ENCODE results near the gene TWF1. TPM values are rescaled to one million over a fixed set of nuclear protein-coding genes. Genes with fewer than 3 reads are reported as not detected.
A peak's percentile ranks its signal among the peaks of the same experiment; 100 is the strongest.

The TWF1 gene
- total and polyA plus RNA-seq, 9 of the 15 experiments (the other 6 are each of a cell fraction or from before 2014, with no cell fraction given): 10.3 to 29.4 (median 23.4) TPM

DNA sequence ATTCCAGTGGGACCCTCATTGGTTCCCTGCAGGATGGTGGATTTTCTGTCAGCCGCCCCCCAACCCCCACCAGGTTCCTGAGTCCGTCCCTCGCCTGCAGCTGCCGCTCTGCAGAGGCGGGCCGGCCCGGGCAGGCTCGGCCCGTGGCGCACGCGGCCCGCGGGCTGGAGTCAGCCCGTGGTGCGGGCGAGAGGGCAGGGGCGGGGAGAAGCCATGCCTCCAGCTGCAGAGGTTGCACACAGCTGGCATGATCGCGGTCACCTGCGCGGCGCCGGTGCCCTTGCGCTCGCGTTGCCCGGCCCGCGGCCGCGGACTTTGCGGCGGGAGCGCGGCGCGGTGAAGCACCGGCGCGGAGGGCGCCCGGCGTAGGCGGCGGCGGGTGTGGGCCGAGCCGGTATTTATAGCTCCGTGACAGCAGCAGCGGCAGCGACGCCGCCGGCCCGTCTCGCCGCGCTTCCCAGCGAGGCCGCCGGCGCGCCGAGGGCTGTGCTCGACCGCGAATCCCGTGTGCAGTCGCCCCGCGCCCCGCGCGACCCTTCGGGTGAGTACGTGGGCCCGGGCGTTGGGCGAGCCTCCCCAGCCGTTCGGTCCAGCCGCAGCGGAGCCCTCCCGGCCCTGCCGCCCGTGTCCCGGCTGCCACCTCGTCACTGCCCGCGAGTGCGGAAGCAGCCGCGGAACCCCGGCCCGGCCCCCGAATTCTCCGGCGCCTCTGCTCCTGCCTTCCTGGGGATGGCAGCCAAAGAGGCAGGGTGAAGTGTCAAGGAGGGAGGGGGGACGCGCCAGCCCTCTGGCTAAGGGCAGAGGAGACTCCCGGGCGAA, 29.7 kb upstream of the TWF1 start, which contains the start of gene TMEM117 (continued):
- TF ChIP-seq, protein P1, sequence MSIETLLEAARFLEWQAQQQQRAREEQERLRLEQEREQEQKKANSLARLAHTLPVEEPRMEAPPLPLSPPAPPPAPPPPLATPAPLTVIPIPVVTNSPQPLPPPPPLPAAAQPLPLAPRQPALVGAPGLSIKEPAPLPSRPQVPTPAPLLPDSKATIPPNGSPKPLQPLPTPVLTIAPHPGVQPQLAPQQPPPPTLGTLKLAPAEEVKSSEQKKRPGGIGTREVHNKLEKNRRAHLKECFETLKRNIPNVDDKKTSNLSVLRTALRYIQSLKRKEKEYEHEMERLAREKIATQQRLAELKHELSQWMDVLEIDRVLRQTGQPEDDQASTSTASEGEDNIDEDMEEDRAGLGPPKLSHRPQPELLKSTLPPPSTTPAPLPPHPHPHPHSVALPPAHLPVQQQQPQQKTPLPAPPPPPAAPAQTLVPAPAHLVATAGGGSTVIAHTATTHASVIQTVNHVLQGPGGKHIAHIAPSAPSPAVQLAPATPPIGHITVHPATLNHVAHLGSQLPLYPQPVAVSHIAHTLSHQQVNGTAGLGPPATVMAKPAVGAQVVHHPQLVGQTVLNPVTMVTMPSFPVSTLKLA (conservative IDR thresholded peaks at IDR 0.05): no peak
- TF ChIP-seq, protein P2, sequence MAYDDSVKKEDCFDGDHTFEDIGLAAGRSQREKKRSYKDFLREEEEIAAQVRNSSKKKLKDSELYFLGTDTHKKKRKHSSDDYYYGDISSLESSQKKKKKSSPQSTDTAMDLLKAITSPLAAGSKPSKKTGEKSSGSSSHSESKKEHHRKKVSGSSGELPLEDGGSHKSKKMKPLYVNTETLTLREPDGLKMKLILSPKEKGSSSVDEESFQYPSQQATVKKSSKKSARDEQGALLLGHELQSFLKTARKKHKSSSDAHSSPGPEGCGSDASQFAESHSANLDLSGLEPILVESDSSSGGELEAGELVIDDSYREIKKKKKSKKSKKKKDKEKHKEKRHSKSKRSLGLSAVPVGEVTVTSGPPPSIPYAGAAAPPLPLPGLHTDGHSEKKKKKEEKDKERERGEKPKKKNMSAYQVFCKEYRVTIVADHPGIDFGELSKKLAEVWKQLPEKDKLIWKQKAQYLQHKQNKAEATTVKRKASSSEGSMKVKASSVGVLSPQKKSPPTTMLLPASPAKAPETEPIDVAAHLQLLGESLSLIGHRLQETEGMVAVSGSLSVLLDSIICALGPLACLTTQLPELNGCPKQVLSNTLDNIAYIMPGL (CRISPR knock-in tag; IDR thresholded peaks at IDR 0.05): no peak
- TF ChIP-seq ERF (CRISPR knock-in tag; IDR thresholded peaks at IDR 0.05): 0 out of 2 replicates have a peak, but pooled peaks have one; percentile 10
- no peak for TF ChIP-seq SP1 (CRISPR knock-in tag; IDR thresholded peaks at IDR 0.05)
- TF ChIP-seq, protein P3, sequence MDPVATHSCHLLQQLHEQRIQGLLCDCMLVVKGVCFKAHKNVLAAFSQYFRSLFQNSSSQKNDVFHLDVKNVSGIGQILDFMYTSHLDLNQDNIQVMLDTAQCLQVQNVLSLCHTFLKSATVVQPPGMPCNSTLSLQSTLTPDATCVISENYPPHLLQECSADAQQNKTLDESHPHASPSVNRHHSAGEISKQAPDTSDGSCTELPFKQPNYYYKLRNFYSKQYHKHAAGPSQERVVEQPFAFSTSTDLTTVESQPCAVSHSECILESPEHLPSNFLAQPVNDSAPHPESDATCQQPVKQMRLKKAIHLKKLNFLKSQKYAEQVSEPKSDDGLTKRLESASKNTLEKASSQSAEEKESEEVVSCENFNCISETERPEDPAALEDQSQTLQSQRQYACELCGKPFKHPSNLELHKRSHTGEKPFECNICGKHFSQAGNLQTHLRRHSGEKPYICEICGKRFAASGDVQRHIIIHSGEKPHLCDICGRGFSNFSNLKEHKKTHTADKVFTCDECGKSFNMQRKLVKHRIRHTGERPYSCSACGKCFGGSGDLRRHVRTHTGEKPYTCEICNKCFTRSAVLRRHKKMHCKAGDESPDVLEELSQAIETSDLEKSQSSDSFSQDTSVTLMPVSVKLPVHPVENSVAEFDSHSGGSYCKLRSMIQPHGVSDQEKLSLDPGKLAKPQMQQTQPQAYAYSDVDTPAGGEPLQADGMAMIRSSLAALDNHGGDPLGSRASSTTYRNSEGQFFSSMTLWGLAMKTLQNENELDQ (CRISPR knock-in tag; IDR thresholded peaks at IDR 0.05; ENCODE audit: borderline replicate concordance): no peak
- no peak for TF ChIP-seq BCOR (IDR thresholded peaks at IDR 0.05)
- TF ChIP-seq FOXJ3 (CRISPR knock-in tag; IDR thresholded peaks at IDR 0.05): no peak
- no peak for TF ChIP-seq TAL1 (IDR thresholded peaks at IDR 0.05)
- TF ChIP-seq, protein P4, sequence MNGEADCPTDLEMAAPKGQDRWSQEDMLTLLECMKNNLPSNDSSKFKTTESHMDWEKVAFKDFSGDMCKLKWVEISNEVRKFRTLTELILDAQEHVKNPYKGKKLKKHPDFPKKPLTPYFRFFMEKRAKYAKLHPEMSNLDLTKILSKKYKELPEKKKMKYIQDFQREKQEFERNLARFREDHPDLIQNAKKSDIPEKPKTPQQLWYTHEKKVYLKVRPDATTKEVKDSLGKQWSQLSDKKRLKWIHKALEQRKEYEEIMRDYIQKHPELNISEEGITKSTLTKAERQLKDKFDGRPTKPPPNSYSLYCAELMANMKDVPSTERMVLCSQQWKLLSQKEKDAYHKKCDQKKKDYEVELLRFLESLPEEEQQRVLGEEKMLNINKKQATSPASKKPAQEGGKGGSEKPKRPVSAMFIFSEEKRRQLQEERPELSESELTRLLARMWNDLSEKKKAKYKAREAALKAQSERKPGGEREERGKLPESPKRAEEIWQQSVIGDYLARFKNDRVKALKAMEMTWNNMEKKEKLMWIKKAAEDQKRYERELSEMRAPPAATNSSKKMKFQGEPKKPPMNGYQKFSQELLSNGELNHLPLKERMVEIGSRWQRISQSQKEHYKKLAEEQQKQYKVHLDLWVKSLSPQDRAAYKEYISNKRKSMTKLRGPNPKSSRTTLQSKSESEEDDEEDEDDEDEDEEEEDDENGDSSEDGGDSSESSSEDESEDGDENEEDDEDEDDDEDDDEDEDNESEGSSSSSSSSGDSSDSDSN (IDR thresholded peaks at IDR 0.05; ENCODE audit: borderline replicate concordance in 1 of 2, low read depth in 2 of 2, low read length in 2 of 2): peak in 1 of 2 experiments; percentile 87; a peak in 3 of 4 replicates
- TF ChIP-seq RCOR1 (IDR thresholded peaks at IDR 0.05; ENCODE audit: borderline replicate concordance in 1 of 2, low read depth in 2 of 2, low read length in 2 of 2): no peak
- no peak for TF ChIP-seq CBX3 (IDR thresholded peaks at IDR 0.05; ENCODE audit: borderline replicate concordance in 1 of 2, low read length in 2 of 2)
- no peak for TF ChIP-seq U2AF2 (optimal IDR thresholded peaks at IDR 0.05; ENCODE audit: low read depth, low read length)
- no peak for TF ChIP-seq KLF13 (tag; IDR thresholded peaks at IDR 0.05; ENCODE audit: borderline replicate concordance, low read depth)
- no peak for TF ChIP-seq MCM3 (IDR thresholded peaks at IDR 0.05)
- TF ChIP-seq MXI1 (IDR thresholded peaks at IDR 0.05; ENCODE audit: low read depth, low read length): no peak
- TF ChIP-seq CC2D1A (IDR thresholded peaks at IDR 0.05): no peak
- TF ChIP-seq ZNF780A (CRISPR knock-in tag; IDR thresholded peaks at IDR 0.05): no peak
